SH-SY5Y (cell line): ENCODE data around the gene PGPEP1.

Experiments
- GATA2 ChIP-seq: IDR thresholded peaks from 2 replicates; pipeline ENCODE4 v1.6.1; 2011; ENCODE audit warnings: mild to moderate bottlenecking, low read depth, low read length
- GATA3 ChIP-seq: IDR thresholded peaks from 2 replicates; pipeline ENCODE4 v1.6.1; 2011; ENCODE audit warnings: low read depth, mild to moderate bottlenecking, low read length, moderate library complexity

DNA sequence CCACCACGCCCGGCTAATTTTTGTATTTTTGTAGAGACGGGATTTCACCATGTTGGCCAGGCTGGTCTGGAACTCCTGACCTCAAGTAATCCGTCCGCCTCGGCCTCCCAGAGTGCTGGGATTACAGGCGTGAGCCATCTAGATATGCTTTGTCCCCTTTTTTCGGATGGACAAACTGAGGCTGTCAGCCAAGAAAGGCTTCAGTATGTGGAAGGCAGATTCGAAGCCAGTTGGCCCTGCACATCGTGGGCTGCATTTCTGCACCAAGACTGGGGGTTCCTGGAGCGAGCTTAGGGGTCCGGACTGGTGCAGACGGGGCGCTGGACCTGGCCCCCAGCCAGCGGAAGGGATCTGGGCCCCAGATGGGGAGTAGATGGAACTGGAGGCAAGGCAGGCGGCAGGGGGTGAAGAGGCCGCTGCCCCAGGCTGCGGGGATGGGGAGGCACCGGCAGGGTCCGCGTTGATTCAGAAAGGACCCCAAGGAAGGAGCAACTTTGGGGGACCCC lies 49.3 kb upstream of the PGPEP1 start:
- no peak for TF ChIP-seq GATA3
- no peak for TF ChIP-seq GATA2
